Thyroid gland (tissue), 4 donors: ENCODE measurements around the gene STATH.

ENCODE experiments used
- POLR2A ChIP-seq, 2 donors: fragments of 450-650 bp; IDR thresholded peaks; one replicate each; pipeline ENCODE4 v1.6.1; 2017; ENCODE audit warnings: antibody characterized with exemption in 2 of 2, mild to moderate bottlenecking in 2 of 2, moderate library complexity in 1 of 2
- TF ChIP-seq, protein P1 (sequence below), 6 experiments: fragments of 200-600 bp in 3 of 6; fragments of 450-650 bp in 3 of 6; sonication (generic) in 3 of 6; IDR thresholded peaks; one replicate each; pipeline ENCODE4 v1.5.1; 2016 to 2019; ENCODE audit warnings: antibody characterized with exemption in 6 of 6, mild to moderate bottlenecking in 2 of 6, inconsistent platforms in 1 of 6, moderate library complexity in 1 of 6

DNA sequence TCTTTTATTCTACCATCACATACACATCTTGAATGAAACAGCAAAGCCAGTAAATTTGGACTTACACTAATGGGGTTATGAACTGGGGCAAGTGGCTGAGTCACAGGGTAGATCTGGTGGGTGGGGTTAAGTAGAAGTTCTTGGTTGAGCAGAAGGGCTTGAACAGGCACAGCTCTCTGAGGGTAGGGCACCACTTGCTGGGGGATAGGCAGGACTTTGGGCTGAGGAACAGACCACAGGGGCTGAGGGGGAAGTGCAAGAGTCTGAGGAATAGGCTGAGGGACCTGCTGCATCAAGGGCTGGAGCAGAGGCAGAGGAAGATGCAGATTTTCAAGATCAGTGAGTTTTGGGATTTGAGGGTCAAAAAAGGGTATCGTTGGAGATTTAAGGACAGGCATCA is 38.6 kb upstream of the STATH start:
- TF ChIP-seq, protein P1, sequence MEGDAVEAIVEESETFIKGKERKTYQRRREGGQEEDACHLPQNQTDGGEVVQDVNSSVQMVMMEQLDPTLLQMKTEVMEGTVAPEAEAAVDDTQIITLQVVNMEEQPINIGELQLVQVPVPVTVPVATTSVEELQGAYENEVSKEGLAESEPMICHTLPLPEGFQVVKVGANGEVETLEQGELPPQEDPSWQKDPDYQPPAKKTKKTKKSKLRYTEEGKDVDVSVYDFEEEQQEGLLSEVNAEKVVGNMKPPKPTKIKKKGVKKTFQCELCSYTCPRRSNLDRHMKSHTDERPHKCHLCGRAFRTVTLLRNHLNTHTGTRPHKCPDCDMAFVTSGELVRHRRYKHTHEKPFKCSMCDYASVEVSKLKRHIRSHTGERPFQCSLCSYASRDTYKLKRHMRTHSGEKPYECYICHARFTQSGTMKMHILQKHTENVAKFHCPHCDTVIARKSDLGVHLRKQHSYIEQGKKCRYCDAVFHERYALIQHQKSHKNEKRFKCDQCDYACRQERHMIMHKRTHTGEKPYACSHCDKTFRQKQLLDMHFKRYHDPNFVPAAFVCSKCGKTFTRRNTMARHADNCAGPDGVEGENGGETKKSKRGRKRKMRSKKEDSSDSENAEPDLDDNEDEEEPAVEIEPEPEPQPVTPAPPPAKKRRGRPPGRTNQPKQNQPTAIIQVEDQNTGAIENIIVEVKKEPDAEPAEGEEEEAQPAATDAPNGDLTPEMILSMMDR (IDR thresholded peaks at IDR 0.05): no peak
- TF ChIP-seq POLR2A (IDR thresholded peaks at IDR 0.05): no peak
